Neutrophil (primary cell): ENCODE data around the gene KCNQ1.

Source experiments
- H3K27ac ChIP-seq: fragments of 200-600 bp; sonication (generic); 2 replicates; pipeline ENCODE4 v1.5.1; 2016; ENCODE audit warnings: mild to moderate bottlenecking, moderate library complexity
- H3K27me3 ChIP-seq: fragments of 200-600 bp; sonication (generic); 2 replicates; pipeline ENCODE4 v1.6.0; 2016; ENCODE audit warnings: mild to moderate bottlenecking
- H3K36me3 ChIP-seq: fragments of 200-600 bp; sonication (generic); 2 replicates; pipeline ENCODE4 v1.5.1; 2017
- H3K4me1 ChIP-seq, 2 experiments: fragments of 200-600 bp in 1 of 2; sonication (generic) in 1 of 2; 1 replicate in 1 of 2; 2 replicates in 1 of 2; pipeline versions ENCODE4 v1.5.1 to v1.6.1; 2013 to 2016; ENCODE audit warnings: low read depth in 1 of 2, low read length in 1 of 2, mild to moderate bottlenecking in 1 of 2, moderate library complexity in 1 of 2; ENCODE audit not compliant: control insufficient read depth in 1 of 2, insufficient read depth in 1 of 2
- H3K4me3 ChIP-seq, 2 experiments: fragments of 200-600 bp in 1 of 2; sonication (generic) in 1 of 2; 1 replicate in 1 of 2; 2 replicates in 1 of 2; pipeline ENCODE4 v1.5.1; 2013 to 2016; ENCODE audit warnings: low read depth in 1 of 2, low read length in 1 of 2, mild to moderate bottlenecking in 1 of 2, moderate library complexity in 1 of 2
- H3K9me3 ChIP-seq: fragments of 200-600 bp; sonication (generic); 2 replicates; pipeline ENCODE4 v1.5.1; 2016
- TF ChIP-seq, protein P1 (sequence below): fragments of 200-600 bp; sonication (generic); IDR thresholded peaks from 2 replicates; pipeline ENCODE4 v1.5.1; 2016; ENCODE audit warnings: antibody characterized with exemption

The KCNQ1 gene

DNA sequence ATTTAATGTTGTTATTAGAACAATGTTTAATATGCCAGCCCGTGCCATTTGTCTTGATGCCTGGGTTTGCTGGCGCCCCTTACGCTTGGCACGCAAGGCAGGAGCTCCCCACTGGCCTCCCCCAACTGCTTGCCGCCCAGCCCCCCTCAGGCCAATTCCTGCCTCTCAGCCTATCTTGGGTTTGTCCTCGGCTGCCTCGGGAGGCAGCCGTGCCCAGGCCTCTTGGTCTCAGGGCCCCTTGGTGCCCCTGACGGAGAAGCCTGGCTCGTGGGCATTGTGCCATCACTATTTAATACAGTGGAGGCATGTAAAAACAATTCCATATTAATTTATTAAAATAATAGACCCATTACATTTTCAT is 135.2 kb downstream of the KCNQ1 start:
- H3K4me3 ChIP-seq, result no peak overlapping the region
- H3K36me3 ChIP-seq, result peaks cover 29% of the 10 kb centered on the region
- H3K9me3 ChIP-seq, result no peaks in the 10 kb centered on the region
- TF ChIP-seq, protein P1, sequence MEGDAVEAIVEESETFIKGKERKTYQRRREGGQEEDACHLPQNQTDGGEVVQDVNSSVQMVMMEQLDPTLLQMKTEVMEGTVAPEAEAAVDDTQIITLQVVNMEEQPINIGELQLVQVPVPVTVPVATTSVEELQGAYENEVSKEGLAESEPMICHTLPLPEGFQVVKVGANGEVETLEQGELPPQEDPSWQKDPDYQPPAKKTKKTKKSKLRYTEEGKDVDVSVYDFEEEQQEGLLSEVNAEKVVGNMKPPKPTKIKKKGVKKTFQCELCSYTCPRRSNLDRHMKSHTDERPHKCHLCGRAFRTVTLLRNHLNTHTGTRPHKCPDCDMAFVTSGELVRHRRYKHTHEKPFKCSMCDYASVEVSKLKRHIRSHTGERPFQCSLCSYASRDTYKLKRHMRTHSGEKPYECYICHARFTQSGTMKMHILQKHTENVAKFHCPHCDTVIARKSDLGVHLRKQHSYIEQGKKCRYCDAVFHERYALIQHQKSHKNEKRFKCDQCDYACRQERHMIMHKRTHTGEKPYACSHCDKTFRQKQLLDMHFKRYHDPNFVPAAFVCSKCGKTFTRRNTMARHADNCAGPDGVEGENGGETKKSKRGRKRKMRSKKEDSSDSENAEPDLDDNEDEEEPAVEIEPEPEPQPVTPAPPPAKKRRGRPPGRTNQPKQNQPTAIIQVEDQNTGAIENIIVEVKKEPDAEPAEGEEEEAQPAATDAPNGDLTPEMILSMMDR, result no peak
- H3K27ac ChIP-seq, result no peak overlapping the region
- no peaks in the 10 kb centered on the region for H3K27me3 ChIP-seq
- H3K4me1 ChIP-seq, result no peaks in the 10 kb centered on the region

DNA sequence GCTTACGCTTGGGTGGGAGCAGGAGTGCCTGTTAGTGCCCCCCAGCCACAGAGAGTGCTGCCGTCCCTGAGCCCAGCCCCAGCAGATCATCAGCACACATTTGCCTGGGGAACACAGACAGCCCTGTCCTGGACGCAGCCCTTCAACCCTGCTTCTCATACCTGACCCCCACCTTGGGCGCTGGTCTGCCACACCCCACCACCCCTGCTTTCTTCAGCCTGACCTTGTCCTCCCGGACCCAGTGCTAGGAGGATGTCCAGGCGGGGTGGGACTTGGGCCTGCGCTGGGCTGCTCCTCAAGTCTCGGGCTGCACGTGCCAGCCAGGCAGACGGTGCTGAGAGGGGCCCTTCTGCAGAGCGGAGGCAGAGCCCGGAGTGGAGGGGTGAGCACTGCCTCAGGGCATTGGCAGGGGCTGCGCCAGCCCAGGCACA is 135.8 kb downstream of the KCNQ1 start:
- Histone ChIP-seq H3K27ac (no peak overlapping the region), H3K4me3 (no peak overlapping the region), H3K4me1 (no peaks in the 10 kb centered on the region), H3K27me3 (no peaks in the 10 kb centered on the region), H3K9me3 (no peaks in the 10 kb centered on the region), H3K36me3 (peaks cover 32% of the 10 kb centered on the region)
- TF ChIP-seq, protein P1, result no peak

DNA sequence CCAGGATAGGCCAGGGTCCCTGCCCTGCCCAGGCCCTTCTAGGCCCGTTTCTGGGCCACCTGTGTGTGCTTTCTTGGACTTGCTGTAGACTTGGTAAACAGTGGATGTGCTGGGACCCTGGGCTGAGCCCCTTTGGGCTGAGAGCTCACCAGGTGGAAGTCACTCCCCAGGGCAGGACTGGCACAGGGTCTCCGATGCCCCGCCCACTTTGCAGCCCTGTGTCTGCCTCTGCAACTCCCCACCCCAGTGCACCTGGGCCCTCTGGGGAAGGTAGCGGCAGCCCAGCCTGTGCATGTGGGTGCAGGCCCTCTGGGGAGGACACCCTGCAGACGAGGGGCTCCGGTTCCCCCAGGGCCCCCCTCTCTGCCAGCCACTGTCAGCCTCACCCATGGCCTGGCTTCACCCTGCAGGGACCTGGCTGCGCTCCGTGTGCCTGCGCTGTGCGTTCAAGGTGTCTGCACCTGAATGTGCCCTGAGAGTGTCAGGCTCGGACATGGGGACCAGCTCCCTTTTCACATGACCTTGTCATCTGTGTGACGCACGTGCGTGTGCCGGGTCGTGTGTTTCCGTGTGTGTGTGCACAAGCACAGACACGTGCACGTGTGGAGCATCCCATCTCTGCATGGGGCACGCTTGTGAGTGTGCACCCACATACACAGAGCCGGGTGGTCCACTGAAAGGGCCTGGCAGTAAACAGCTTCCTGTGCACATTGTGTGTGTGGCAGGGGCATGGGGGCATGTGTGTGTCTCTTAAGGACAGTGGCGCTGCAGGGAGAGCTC is 136.5 kb downstream of the KCNQ1 start:
- TF ChIP-seq, protein P1, result no peak
- H3K4me3 ChIP-seq, result no peak overlapping the region
- H3K36me3 ChIP-seq, result peaks cover 32% of the 10 kb centered on the region
- no peaks in the 10 kb centered on the region for H3K9me3 ChIP-seq
- H3K27me3 ChIP-seq, result no peaks in the 10 kb centered on the region
- H3K27ac ChIP-seq, result no peak overlapping the region
- no peaks in the 10 kb centered on the region for H3K4me1 ChIP-seq

DNA sequence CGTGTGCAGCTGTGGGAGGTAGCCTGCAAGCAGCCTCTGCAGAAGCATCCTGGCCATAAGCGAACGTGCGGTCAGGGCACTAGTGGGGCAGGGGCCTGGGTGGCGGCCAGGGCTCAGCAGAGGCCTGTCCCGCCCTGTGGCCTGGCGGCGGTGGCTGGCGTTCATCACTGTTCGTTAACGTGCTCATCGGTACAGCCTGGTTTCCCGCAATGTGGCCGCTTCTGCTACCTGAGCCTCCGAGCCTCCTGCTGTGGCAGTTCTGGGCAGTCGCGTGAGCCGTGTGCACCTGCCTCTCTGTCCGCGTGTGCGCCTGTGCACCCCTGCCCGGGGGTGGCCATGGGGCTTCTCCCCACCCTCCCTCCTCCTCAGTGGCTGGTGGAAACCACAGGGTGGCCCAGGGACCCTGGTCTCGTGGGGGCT is 137.1 kb downstream of the KCNQ1 start:
- Histone ChIP-seq H3K4me1 (no peaks in the 10 kb centered on the region), H3K27me3 (no peaks in the 10 kb centered on the region), H3K27ac (no peak overlapping the region), H3K36me3 (peaks cover 27% of the 10 kb centered on the region), H3K9me3 (no peaks in the 10 kb centered on the region), H3K4me3 (no peak overlapping the region)
- TF ChIP-seq, protein P1, result no peak

DNA sequence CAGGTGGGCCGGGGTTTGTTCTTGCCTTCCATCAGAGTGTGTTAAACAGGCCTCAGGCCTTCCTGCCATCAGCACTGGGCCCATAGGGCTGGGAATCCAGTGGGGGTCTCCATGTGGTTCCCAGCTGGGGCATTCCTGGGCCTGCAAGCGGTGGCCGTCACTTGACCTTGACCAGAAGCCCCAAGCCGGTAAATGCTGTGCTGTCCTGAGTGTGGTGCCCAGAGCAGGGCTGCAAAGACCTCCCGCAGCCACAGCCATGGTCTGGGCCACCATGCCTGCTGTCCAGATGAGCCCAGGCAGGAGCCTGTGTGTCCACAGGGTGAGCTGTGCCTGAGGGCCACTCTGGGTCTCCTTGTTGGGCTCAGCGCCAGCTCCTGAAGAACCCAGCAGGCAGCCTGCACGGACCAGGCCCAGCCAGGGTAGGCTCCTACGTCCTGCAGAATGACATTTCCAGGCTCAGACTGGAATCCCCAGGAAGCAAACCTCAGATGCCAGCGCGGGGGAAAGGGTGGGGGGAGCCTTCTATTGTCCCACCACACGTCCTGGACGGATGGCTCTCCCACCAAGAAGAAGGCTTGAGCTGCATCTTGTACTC is 137.6 kb downstream of the KCNQ1 start:
- Histone ChIP-seq H3K27me3 (no peaks in the 10 kb centered on the region), H3K27ac (no peak overlapping the region), H3K36me3 (peaks cover 24% of the 10 kb centered on the region), H3K4me3 (no peak overlapping the region), H3K4me1 (no peaks in the 10 kb centered on the region), H3K9me3 (no peaks in the 10 kb centered on the region)
- TF ChIP-seq, protein P1, result no peak
